ENCODE data around the gene TAF4.
"Not testable (repeated sequence)": the region's sequence is repeated elsewhere in the genome, so short reads cannot be mapped to it uniquely, and the experiment has no call there.

TAF4 gene

GRCh38 chr20:61958773-61959700 lies 106.6 kb downstream of the TAF4 start:
- DNase-seq, result no peak

DNA sequence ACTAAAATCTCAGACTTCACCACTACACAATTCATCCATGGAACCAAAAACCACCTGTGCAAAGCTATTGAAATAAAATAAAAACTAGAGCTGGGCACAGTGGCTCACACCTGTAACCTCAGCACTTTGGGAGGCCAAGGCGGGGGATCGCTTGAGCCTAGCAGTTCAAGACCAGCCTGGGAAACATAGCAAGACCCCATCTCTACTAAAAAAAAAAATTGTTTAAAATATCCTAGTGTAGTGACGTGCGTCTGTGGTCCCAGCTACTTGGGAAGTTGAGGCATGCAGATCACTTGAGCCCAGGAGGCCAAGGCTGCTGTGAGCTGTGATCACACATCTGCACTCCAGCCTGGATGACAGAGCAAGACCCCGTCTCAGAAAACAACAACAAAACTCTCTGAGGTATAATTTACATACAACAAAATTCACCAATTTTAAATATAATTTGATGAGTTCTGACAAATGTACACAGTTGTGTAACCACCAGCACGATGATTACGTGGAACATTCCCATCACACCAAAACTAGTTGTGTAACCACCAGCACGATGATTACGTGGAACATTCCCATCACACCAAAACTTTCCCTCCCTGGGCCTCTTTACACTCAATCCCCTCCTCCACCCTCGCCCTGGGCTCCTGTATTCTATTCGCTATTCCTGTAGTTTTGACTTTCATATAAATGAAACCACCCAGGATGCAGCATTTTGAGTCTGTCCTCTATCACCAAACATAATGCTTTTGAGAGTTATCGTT lies 107.5 kb downstream of the TAF4 start:
- no peak for DNase-seq

GRCh38 chr20:61956396-61957342 lies 109.0 kb downstream of the TAF4 start:
- no peak for DNase-seq

- no peak for DNase-seq
Observed at GRCh38 chr20:61955668-61956395, 109.8 kb downstream of the TAF4 start.

DNA sequence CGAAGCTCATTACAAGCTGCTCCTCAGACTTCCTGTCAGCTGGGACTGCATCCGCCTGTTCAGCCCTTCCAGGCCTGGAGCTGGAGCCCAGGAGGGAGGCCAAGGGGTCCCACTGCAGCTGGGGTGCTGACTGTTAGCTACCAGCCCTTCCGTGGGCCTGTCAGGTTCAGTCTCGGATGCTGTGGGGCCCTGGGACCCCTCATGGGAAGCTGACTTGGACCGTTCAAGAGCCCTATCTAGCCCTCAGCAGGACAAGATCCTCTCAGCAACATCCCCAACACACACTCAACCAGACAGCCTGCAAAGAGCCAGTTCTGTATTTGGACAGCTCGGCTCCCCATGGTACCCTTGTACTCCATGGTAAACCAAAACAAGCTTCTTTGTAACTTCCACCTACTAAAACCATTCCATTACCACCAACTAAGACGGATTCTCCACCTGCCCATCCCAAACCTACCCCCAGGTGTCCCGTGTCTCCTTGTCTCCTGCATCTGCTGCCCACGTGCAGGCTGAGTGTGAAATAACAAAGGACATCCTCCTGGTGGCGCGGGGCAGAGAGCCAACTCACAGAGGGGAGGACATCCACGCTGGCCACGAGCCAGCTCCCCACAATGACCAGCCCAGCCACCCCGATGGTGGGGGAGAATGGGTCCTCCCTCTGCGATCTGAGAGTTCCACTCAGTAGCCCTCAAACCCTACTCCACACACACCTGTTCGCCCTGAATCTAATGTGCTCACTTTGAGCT lies 111.2 kb downstream of the TAF4 start:
- DNase-seq, result no peak

DNA sequence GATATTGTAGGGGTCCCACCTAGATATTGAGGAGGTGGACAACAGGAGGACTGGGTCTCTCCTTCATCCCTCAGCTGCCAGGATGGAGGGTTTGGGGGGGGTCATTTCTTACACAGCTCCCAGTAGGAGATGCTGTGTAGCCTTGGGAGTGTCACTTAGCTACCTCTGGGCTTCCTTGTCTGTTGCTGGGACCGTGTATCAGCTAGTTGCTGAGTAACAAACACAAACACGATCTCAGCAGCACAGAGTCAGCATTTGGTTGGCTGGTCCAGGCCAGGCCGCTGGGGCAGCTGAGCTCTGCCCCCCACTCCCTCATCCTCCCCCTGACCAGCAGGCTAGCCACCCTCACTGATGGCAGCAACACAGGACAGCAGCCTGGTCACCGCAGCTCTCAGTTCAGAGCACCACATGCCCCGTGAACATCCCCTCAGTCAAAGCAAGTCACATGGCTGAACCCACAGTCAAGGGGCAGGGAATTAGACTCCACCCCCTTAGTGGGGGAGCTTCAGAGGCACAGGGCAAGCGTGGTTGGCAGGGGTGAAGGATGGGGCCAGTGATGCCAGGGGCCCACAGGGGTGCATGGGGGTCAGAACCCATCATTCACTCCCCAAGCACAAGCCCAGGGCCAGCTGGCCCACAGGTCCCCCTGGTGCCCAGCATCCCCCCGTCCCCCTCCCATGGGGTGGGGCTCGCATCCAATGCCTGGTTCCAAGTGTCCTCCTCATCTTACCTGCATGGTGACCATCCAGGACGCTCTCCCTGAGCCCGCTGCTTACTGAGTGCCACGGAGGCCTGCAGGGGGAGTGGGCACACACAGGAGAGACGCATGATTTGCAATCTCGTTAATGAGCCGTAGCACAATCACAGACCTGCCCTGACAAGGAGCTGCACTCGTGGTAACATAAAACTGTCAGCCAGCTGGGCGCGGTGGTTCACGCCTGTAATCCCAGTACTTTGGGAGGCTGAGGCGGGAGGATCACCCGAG lies 112.4 kb downstream of the TAF4 start:
- DNase-seq, result no peak

GRCh38 chr20:61951695-61952533 lies 113.8 kb downstream of the TAF4 start:
- DNase-seq, result no peak

DNA sequence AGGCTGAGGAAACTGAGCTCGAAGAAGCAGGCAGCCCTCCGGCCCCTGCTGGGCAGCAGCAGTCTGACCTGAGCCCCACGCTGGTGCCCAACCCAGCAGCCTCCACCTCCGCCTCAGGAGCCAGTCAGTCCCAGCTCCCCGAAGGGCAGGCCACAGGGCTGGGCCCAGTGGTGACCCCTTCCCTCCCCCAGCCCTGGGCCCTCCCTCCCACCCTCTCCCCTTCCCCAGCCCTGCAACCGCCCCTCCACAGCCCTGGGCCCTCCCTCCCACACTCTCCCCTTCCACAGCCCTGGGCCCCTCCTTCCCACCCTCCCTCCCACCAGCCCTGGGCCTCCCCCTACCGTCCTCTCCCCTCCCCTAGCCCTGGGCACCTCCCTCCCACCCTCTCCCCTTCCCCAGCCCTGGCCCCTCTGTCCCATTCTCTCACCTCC lies 115.0 kb downstream of the TAF4 start:
- no peak for DNase-seq

- DNase-seq, result no peak
Observed at GRCh38 chr20:61949714-61950640, 115.7 kb downstream of the TAF4 start.

DNA sequence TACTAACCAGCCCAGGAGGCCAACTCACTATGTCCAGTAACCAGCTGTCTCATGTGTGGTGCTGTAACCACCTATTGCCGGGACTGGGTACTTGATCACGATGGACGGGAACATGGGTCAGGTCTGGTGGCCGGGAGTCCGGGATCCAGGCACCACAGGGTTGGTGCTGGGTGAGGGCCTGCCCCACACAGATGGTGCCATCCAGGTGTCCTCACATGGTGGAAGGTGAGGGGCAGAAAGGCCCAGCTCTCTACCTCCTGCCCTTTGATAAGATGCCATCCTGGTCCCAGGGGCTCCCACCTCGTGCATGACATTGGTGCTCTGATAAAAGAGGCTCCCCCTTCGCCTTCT lies 116.3 kb downstream of the TAF4 start:
- no peak for DNase-seq

- no peak for DNase-seq
Observed at GRCh38 chr20:61948586-61949362, 116.9 kb downstream of the TAF4 start.

GRCh38 chr20:61948056-61948455 lies 117.6 kb downstream of the TAF4 start:
- DNase-seq, result not testable (repeated sequence)

GRCh38 chr20:61945495-61945894 lies 120.2 kb downstream of the TAF4 start:
- DNase-seq, result not testable (repeated sequence)

DNA sequence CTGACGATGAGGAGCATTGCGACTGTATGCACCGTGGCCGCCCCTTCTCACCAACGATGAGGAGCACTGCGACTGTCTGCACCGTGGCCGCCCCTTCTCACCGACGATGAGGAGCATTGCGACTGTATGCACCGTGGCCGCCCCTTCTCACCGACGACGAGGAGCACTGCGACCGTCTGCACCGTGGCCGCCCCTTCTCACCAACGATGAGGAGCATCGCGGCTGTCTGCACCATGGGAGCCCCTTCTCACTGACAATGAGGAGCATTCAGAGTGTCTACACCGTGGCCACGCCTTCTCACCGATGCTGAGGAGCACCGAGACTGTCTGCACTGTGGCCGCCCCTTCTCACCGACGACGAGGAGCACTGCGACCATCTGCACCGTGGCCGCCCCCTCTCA lies 120.7 kb downstream of the TAF4 start:
- DNase-seq, result not testable (repeated sequence)

DNA sequence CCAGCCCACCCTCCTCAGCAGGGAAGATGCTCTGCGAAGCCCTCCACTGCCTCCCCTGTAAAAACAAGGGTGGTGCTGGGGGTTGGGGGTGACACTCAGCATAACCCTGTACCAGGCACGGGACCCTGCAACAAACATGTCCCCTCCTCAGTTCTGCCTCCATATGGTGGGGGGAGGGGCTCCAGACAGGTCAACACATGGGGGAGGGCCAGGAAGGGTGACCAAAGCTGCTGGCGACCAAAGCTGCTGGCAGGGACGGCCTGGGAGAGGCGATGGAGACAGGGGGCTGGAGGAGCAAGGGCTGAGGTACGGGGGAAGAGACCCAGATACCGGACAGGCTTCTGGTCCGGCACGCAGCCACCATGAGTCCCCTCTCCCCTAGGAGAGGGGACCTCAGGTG lies 123.2 kb downstream of the TAF4 start:
- no peak for DNase-seq

DNA sequence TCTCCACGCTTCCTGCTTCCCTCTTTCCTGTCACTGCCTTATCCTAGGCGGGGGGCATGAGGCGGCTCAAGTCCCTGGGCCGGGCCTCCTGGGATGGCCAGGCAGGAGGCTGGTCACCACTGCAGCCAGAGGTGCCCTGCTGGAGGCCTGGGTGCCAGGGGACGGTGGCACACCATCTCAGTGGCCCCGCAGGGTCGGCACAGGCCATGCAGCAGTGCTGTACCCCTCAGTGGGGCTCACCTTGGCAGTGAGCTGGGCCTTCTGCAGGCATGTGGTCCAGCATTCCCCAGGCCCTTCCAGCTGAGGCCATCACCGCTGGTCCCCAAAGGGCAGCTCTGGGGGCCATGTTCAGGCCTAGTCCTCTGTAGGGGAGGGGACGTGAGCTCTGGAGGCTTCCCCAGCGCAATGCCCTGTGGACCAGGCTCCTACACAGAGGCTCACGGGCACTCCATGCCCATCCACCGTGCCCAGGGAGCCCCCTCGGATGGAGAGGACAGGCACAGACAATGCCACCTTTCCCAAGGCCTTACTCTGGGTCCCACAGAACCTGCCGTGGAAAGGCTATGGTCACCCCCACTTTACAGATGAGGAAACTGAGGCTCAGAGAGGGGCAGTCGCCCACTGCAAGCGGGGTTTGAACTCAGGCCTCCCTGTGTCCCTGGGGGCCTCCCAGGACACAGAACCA lies 123.8 kb downstream of the TAF4 start:
- no peak for DNase-seq
